GM12878 (cell line): Measurements from ENCODE around the gene PRR35. TPM values are rescaled to one million over a fixed set of nuclear protein-coding genes. Genes with fewer than 3 reads are reported as not detected.

Experiments
- BCLAF1 ChIP-seq: fragments of 450-650 bp; IDR thresholded peaks from 2 replicates; pipeline ENCODE4 v1.6.1; 2017; ENCODE audit warnings: antibody characterized with exemption, mild to moderate bottlenecking, moderate library complexity
- CBX3 ChIP-seq: fragments of 200-600 bp; sonication (generic); IDR thresholded peaks from 2 replicates; pipeline ENCODE4 v1.6.1; 2016; ENCODE audit warnings: low read depth, borderline replicate concordance
- CEBPZ ChIP-seq: fragments of 150-350 bp; IDR thresholded peaks from 2 replicates; pipeline ENCODE4 v1.6.1; 2016; ENCODE audit warnings: low read depth, low read length
- CTCF ChIP-seq, 3 experiments: IDR thresholded peaks in 2 of 3; conservative IDR thresholded peaks in 1 of 3; 2 replicates each; pipeline ENCODE4 v1.5.1; 2011; ENCODE audit warnings: low read depth in 3 of 3, low read length in 3 of 3, mild to moderate bottlenecking in 3 of 3, control low read depth in 2 of 3, moderate library complexity in 2 of 3, inconsistent platforms in 1 of 3, mixed read lengths in 1 of 3; ENCODE audit not compliant: control insufficient read depth in 2 of 3, insufficient read depth in 1 of 3; ENCODE audit errors: extremely low read depth in 1 of 3
- ELK1 ChIP-seq: IDR thresholded peaks from 2 replicates; pipeline ENCODE4 v1.6.1; 2012; ENCODE audit warnings: low read depth, low read length, improper control_type of control experiment
- ESRRA ChIP-seq: IDR thresholded peaks from 2 replicates; pipeline ENCODE4 v1.6.1; 2012; ENCODE audit warnings: mild to moderate bottlenecking, low read length, improper control_type of control experiment
- HDGF ChIP-seq: fragments of 450-650 bp; IDR thresholded peaks from 2 replicates; pipeline ENCODE4 v1.6.1; 2016; ENCODE audit warnings: antibody characterized with exemption
- NRF1 ChIP-seq: conservative IDR thresholded peaks from 2 replicates; pipeline ENCODE4 v1.6.1; 2011; ENCODE audit warnings: mild to moderate bottlenecking, low read depth, low read length, improper control_type of control experiment
- PAX5 ChIP-seq: IDR thresholded peaks from 2 replicates; pipeline ENCODE4 v1.6.1; 2011; ENCODE audit warnings: low read depth, low read length, borderline replicate concordance
- PKNOX1 ChIP-seq: fragments of 450-650 bp; IDR thresholded peaks from 2 replicates; pipeline ENCODE4 v1.6.1; 2016; ENCODE audit warnings: mild to moderate bottlenecking
- SMC3 ChIP-seq: IDR thresholded peaks from 2 replicates; pipeline ENCODE4 v1.6.1; 2011; ENCODE audit warnings: low read length, improper control_type of control experiment, borderline replicate concordance
- SREBF1 ChIP-seq: IDR thresholded peaks from 2 replicates; pipeline ENCODE4 v1.6.1; 2012; ENCODE audit warnings: mild to moderate bottlenecking, low read length
- USF1 ChIP-seq: IDR thresholded peaks from 2 replicates; pipeline ENCODE4 v1.6.1; 2011; ENCODE audit warnings: borderline replicate concordance, low read depth, mild to moderate bottlenecking, moderate library complexity, mixed read lengths, low read length; ENCODE audit not compliant: insufficient read depth; ENCODE audit errors: extremely low read length
- polyA plus RNA-seq, 11 experiments: library from polyadenylated mRNA; depleted of rRNA in 4 of 11; unstranded in 6 of 11; stranded (reverse) in 5 of 11; fragments of >200 nt; fragmentation: Nextera tagmentation in 4 of 11; fragmentation: Illumina TruSeq in 1 of 11; extraction: Ambion mirVana in 4 of 11; extraction: Trizol in 1 of 11; gene quantifications; 1 replicate in 1 of 11; 2 replicates in 10 of 11; pipeline versions ENCODE4 v1.2.1 to v1.2.3, GENCODE V29; 2011 to 2016; ENCODE audit warnings: inconsistent platforms in 2 of 11, missing spikeins in 2 of 11, low read depth in 1 of 11
- total RNA-seq, 4 experiments: library from RNA; depleted of rRNA in 3 of 4; stranded (reverse); fragments of >200 nt in 3 of 4; fragmentation: Illumina TruSeq in 1 of 4; extraction: Trizol in 1 of 4; gene quantifications; 2 replicates each; pipeline versions ENCODE4 v1.2.1 to v1.2.3, GENCODE V29; 2013 to 2021

PRR35 gene
- total and polyA plus RNA-seq, 10 of the 15 experiments (the other 5 are each of a cell fraction or from before 2014, with no cell fraction given) = not detected

- no peak for TF ChIP-seq CEBPZ
- no peak for TF ChIP-seq PAX5
- TF ChIP-seq SMC3 = no peak
- TF ChIP-seq HDGF = no peak
- TF ChIP-seq CTCF (IDR thresholded peaks at IDR 0.05 in 2 of 3, conservative IDR thresholded peaks at IDR 0.05 in 1 of 3; ENCODE audit: control insufficient read depth in 2 of 3, extremely low read depth in 1 of 3, insufficient read depth in 1 of 3, low read depth in 3 of 3, low read length in 3 of 3) = no peak
- TF ChIP-seq BCLAF1 = no peak
- TF ChIP-seq NRF1 = no peak
- no peak for TF ChIP-seq USF1
- no peak for TF ChIP-seq SREBF1
- TF ChIP-seq CBX3 = no peak
- no peak for TF ChIP-seq PKNOX1
- no peak for TF ChIP-seq ELK1
- TF ChIP-seq ESRRA = no peak
Measured at GRCh38 chr16:575354-576196, 15.4 kb downstream of the PRR35 start (continued).
